Measurements from ENCODE around the gene ANLN. TPM values are rescaled to one million over a fixed set of nuclear protein-coding genes. Genes with fewer than 3 reads are reported as not detected.

ANLN gene
- total and polyA plus RNA-seq, 4 donors = 0.17 to 27.0 (median 1.3) TPM

GRCh38 chr7:36390199-36391090, 783 bp downstream of the ANLN start:
- Histone ChIP-seq H3K36me3 (ENCODE audit: control insufficient read depth in 4 of 4, insufficient read depth in 3 of 4, low read depth in 1 of 4, low read length in 3 of 4) (no peaks in the 10 kb centered on the region), H3K9me3 (ENCODE audit: control insufficient read depth in 4 of 4, low read length in 3 of 4) (no peaks in the 10 kb centered on the region), H3K9ac (ENCODE audit: low read depth in 1 of 2, low read length in 2 of 2) (peak overlapping the region in 1 of 2 donors; percentile 13), H3K27ac (ENCODE audit: low read depth in 1 of 2, low read length in 2 of 2) (no peak overlapping the region), H3K4me3 (ENCODE audit: low read depth in 1 of 3, low read length in 3 of 3) (peak overlapping the region; percentile 56 to 73 (median 70)), H3K27me3 (ENCODE audit: control insufficient read depth in 4 of 4, insufficient read depth in 4 of 4, low read length in 3 of 4) (no peaks in the 10 kb centered on the region), H3K4me1 (ENCODE audit: control insufficient read depth in 4 of 4, insufficient read depth in 4 of 4, low read length in 3 of 4) (peaks cover 0 to 11% (median 10%) of the 10 kb centered on the region in 4 donors)
- DNase-seq (ENCODE audit: low spot score) = peak; percentile 78
- TF ChIP-seq REST (IDR thresholded peaks at IDR 0.05) (no peak), ATF3 (IDR thresholded peaks at IDR 0.05) (no peak), YY1 (IDR thresholded peaks at IDR 0.05) (no peak), HNF4A (conservative IDR thresholded peaks at IDR 0.05) (no peak), NR2F2 (IDR thresholded peaks at IDR 0.05) (no peak)
- 3% methylated on average over 26 of the region's 26 CpGs for WGBS

- Histone ChIP-seq H3K9ac (ENCODE audit: low read depth in 1 of 2, low read length in 2 of 2) (no peak overlapping the region), H3K4me1 (ENCODE audit: control insufficient read depth in 4 of 4, insufficient read depth in 4 of 4, low read length in 3 of 4) (peaks cover 0 to 11% (median 10%) of the 10 kb centered on the region in 4 donors), H3K27me3 (ENCODE audit: control insufficient read depth in 4 of 4, insufficient read depth in 4 of 4, low read length in 3 of 4) (no peaks in the 10 kb centered on the region), H3K9me3 (ENCODE audit: control insufficient read depth in 4 of 4, low read length in 3 of 4) (no peaks in the 10 kb centered on the region), H3K36me3 (ENCODE audit: control insufficient read depth in 4 of 4, insufficient read depth in 3 of 4, low read depth in 1 of 4, low read length in 3 of 4) (no peaks in the 10 kb centered on the region), H3K4me3 (ENCODE audit: low read depth in 1 of 3, low read length in 3 of 3) (no peak overlapping the region), H3K27ac (ENCODE audit: low read depth in 1 of 2, low read length in 2 of 2) (no peak overlapping the region)
- 62% methylated on average over 10 of the region's 10 CpGs for WGBS
- TF ChIP-seq RAD21 (IDR thresholded peaks at IDR 0.05) = no peak
- TF ChIP-seq NR2F2 (IDR thresholded peaks at IDR 0.05) = no peak
- TF ChIP-seq ATF3 (IDR thresholded peaks at IDR 0.05) = no peak
- no peak for TF ChIP-seq ZBTB33 (IDR thresholded peaks at IDR 0.05)
- no peak for TF ChIP-seq FOXA1 (IDR thresholded peaks at IDR 0.05)
- DNase-seq (ENCODE audit: low spot score) = no peak
Observed at GRCh38 chr7:36391436-36392198, 2.0 kb downstream of the ANLN start.

Measured in liver (tissue), 9 donors.